Fibroblast of skin of left quadriceps (primary cell): ENCODE data around the gene FANCC.

Source experiments
- DNase-seq, 2 experiments: peaks; one replicate each; pipeline ENCODE4 v3.0.0-alpha.2; 2013; ENCODE audit warnings: low read depth in 2 of 2

The FANCC gene

GRCh38 chr9:95086564-95086955 lies 230.9 kb downstream of the FANCC start:
- no peak for DNase-seq

GRCh38 chr9:95085861-95086563 lies 231.5 kb downstream of the FANCC start:
- DNase-seq: no peak

- DNase-seq: no peak
These were observed 232.3 kb downstream of the FANCC start for GRCh38 chr9:95085036-95085770.

- DNase-seq: no peak
These were observed 233.1 kb downstream of the FANCC start for GRCh38 chr9:95084254-95084934.

GRCh38 chr9:95083086-95083768 lies 234.3 kb downstream of the FANCC start:
- no peak for DNase-seq

GRCh38 chr9:95082401-95083084 lies 235.0 kb downstream of the FANCC start:
- DNase-seq: no peak

GRCh38 chr9:95081998-95082397 lies 235.5 kb downstream of the FANCC start:
- DNase-seq: no peak

- DNase-seq: no peak
These were observed 236.4 kb downstream of the FANCC start for GRCh38 chr9:95080961-95081647.

- no peak for DNase-seq
These were observed 238.0 kb downstream of the FANCC start for GRCh38 chr9:95079461-95079860.

- DNase-seq: no peak
These were observed 238.6 kb downstream of the FANCC start for GRCh38 chr9:95078939-95079338.

GRCh38 chr9:95078511-95078910 lies 239.0 kb downstream of the FANCC start:
- no peak for DNase-seq

GRCh38 chr9:95077766-95078370 lies 239.6 kb downstream of the FANCC start:
- DNase-seq: no peak

- no peak for DNase-seq
These were observed 240.3 kb downstream of the FANCC start for GRCh38 chr9:95077053-95077765.

- no peak for DNase-seq
These were observed 240.8 kb downstream of the FANCC start for GRCh38 chr9:95076696-95077052.

GRCh38 chr9:95075700-95076099 lies 241.8 kb downstream of the FANCC start:
- DNase-seq: no peak

GRCh38 chr9:95074632-95075031 lies 242.9 kb downstream of the FANCC start:
- no peak for DNase-seq

- DNase-seq: no peak
These were observed 243.6 kb downstream of the FANCC start for GRCh38 chr9:95073918-95074317.

- no peak for DNase-seq
These were observed 244.4 kb downstream of the FANCC start for GRCh38 chr9:95073042-95073607.

- DNase-seq: no peak
These were observed 245.6 kb downstream of the FANCC start for GRCh38 chr9:95071925-95072324.

- DNase-seq: no peak
These were observed 246.1 kb downstream of the FANCC start for GRCh38 chr9:95071450-95071849.
